ENCODE data around the gene REST.
"Not testable (repeated sequence)": the region's sequence is repeated elsewhere in the genome, so short reads cannot be mapped to it uniquely, and the experiment has no call there.

The REST gene

GRCh38 chr4:56892691-56893090 is 15.0 kb upstream of the REST start:
- Mint-ChIP-seq H3K36me3 (ENCODE audit: low read depth) (no peaks in the 10 kb centered on the region), H3K9me3 (no peaks in the 10 kb centered on the region), H3K27me3 (peaks cover 1% of the 10 kb centered on the region), H3K4me1 (no peaks in the 10 kb centered on the region), H3K27ac (no peak overlapping the region), H3K4me3 (no peak overlapping the region)
- no peak for DNase-seq
- ATAC-seq, result no peak

GRCh38 chr4:56897842-56898241 is 9.9 kb upstream of the REST start:
- not testable (repeated sequence) for DNase-seq; H3K27ac Mint-ChIP-seq; H3K36me3 Mint-ChIP-seq (ENCODE audit: low read depth); H3K27me3 Mint-ChIP-seq; H3K9me3 Mint-ChIP-seq; ATAC-seq; H3K4me3 Mint-ChIP-seq; H3K4me1 Mint-ChIP-seq

- ATAC-seq; DNase-seq; H3K4me3 Mint-ChIP-seq; H3K9me3 Mint-ChIP-seq; H3K4me1 Mint-ChIP-seq; H3K27ac Mint-ChIP-seq; H3K36me3 Mint-ChIP-seq (ENCODE audit: low read depth); H3K27me3 Mint-ChIP-seq: not testable (repeated sequence)
These were observed 7.5 kb upstream of the REST start for GRCh38 chr4:56900186-56900585.

- Mint-ChIP-seq H3K27me3 (peaks cover 7% of the 10 kb centered on the region), H3K4me1 (peaks cover 14% of the 10 kb centered on the region), H3K36me3 (ENCODE audit: low read depth) (no peaks in the 10 kb centered on the region), H3K27ac (no peak overlapping the region), H3K9me3 (no peaks in the 10 kb centered on the region), H3K4me3 (no peak overlapping the region)
- DNase-seq (no peak), ATAC-seq (no peak)
These were observed 5.0 kb upstream of the REST start for GRCh38 chr4:56902703-56903102.

- ATAC-seq (no peak), DNase-seq (no peak)
- Mint-ChIP-seq H3K36me3 (ENCODE audit: low read depth) (peaks cover 5% of the 10 kb centered on the region), H3K4me1 (peaks cover 24% of the 10 kb centered on the region), H3K27ac (no peak overlapping the region), H3K9me3 (no peaks in the 10 kb centered on the region), H3K4me3 (no peak overlapping the region), H3K27me3 (peaks cover 7% of the 10 kb centered on the region)
These were observed 1.9 kb upstream of the REST start for GRCh38 chr4:56905796-56906195.

GRCh38 chr4:56906489-56907393 is 959 bp upstream of the REST start:
- peaks cover 7% of the 10 kb centered on the region for H3K27me3 Mint-ChIP-seq
- peak; percentile 19 for DNase-seq
- ATAC-seq, result no peak
- H3K4me3 Mint-ChIP-seq, result peak overlapping the region; percentile 86
- H3K9me3 Mint-ChIP-seq, result no peaks in the 10 kb centered on the region
- H3K36me3 Mint-ChIP-seq (ENCODE audit: low read depth), result peaks cover 13% of the 10 kb centered on the region
- H3K4me1 Mint-ChIP-seq, result peaks cover 33% of the 10 kb centered on the region
- H3K27ac Mint-ChIP-seq, result peak overlapping the region; percentile 65

- Mint-ChIP-seq H3K9me3 (no peaks in the 10 kb centered on the region), H3K4me1 (peaks cover 45% of the 10 kb centered on the region), H3K27ac (peak overlapping the region; percentile 94), H3K4me3 (peak overlapping the region; percentile 97), H3K27me3 (peaks cover 7% of the 10 kb centered on the region), H3K36me3 (ENCODE audit: low read depth) (peaks cover 17% of the 10 kb centered on the region)
- ATAC-seq, result peak; percentile 67
- DNase-seq, result peak; percentile 75
These were observed 746 bp downstream of the REST start for GRCh38 chr4:56908206-56909085.

GRCh38 chr4:56909086-56909894 is 1.6 kb downstream of the REST start:
- DNase-seq (peak; percentile 60), ATAC-seq (peak; percentile 12)
- H3K36me3 Mint-ChIP-seq (ENCODE audit: low read depth), result peaks cover 20% of the 10 kb centered on the region
- H3K4me3 Mint-ChIP-seq, result peak overlapping the region; percentile 97
- no peaks in the 10 kb centered on the region for H3K9me3 Mint-ChIP-seq
- peaks cover 54% of the 10 kb centered on the region for H3K4me1 Mint-ChIP-seq
- peaks cover 7% of the 10 kb centered on the region for H3K27me3 Mint-ChIP-seq
- peak overlapping the region; percentile 94 for H3K27ac Mint-ChIP-seq

- peaks cover 22% of the 10 kb centered on the region for H3K36me3 Mint-ChIP-seq (ENCODE audit: low read depth)
- H3K9me3 Mint-ChIP-seq, result no peaks in the 10 kb centered on the region
- DNase-seq, result no peak
- no peak for ATAC-seq
- H3K27ac Mint-ChIP-seq, result peak overlapping the region; percentile 94
- H3K4me3 Mint-ChIP-seq, result peak overlapping the region; percentile 97
- H3K27me3 Mint-ChIP-seq, result peaks cover 7% of the 10 kb centered on the region
- peaks cover 59% of the 10 kb centered on the region for H3K4me1 Mint-ChIP-seq
These were observed 2.7 kb downstream of the REST start for GRCh38 chr4:56910172-56910967.

GRCh38 chr4:56914336-56914735 is 6.6 kb downstream of the REST start:
- ATAC-seq, result no peak
- no peak for DNase-seq
- Mint-ChIP-seq H3K27me3 (no peaks in the 10 kb centered on the region), H3K4me1 (peaks cover 62% of the 10 kb centered on the region), H3K4me3 (no peak overlapping the region), H3K27ac (peak overlapping the region; percentile 49), H3K36me3 (ENCODE audit: low read depth) (peaks cover 26% of the 10 kb centered on the region), H3K9me3 (no peaks in the 10 kb centered on the region)

GRCh38 chr4:56914977-56915376 is 7.3 kb downstream of the REST start:
- H3K27me3 Mint-ChIP-seq, H3K4me3 Mint-ChIP-seq, ATAC-seq, H3K27ac Mint-ChIP-seq, DNase-seq, H3K9me3 Mint-ChIP-seq: not testable (repeated sequence)
- Mint-ChIP-seq H3K36me3 (ENCODE audit: low read depth) (peaks cover 31% of the 10 kb centered on the region), H3K4me1 (peaks cover 61% of the 10 kb centered on the region)

GRCh38 chr4:56927196-56927595 is 19.5 kb downstream of the REST start:
- H3K9me3 Mint-ChIP-seq, result no peaks in the 10 kb centered on the region
- no peak overlapping the region for H3K4me3 Mint-ChIP-seq
- peaks cover 47% of the 10 kb centered on the region for H3K36me3 Mint-ChIP-seq (ENCODE audit: low read depth)

GRCh38 chr4:56930638-56931037 is 22.9 kb downstream of the REST start:
- Mint-ChIP-seq H3K4me3 (no peak overlapping the region), H3K27ac (peak overlapping the region; percentile 9), H3K36me3 (ENCODE audit: low read depth) (peaks cover 29% of the 10 kb centered on the region), H3K27me3 (no peaks in the 10 kb centered on the region), H3K4me1 (peaks cover 11% of the 10 kb centered on the region), H3K9me3 (no peaks in the 10 kb centered on the region)
- ATAC-seq, result no peak
- no peak for DNase-seq

More at GRCh38 chr4:56927196-56927595, 19.5 kb downstream of the REST start:
- Mint-ChIP-seq H3K27me3 (no peaks in the 10 kb centered on the region), H3K4me1 (peaks cover 9% of the 10 kb centered on the region), H3K27ac (no peak overlapping the region)
- ATAC-seq (no peak), DNase-seq (no peak)
